Neuron (in vitro differentiated cells): Measurements from ENCODE around the gene DENND1A.

Source experiments
- H2AFZ ChIP-seq: one replicate; pipeline ENCODE4 v1.6.1; 2013; ENCODE audit warnings: low read depth, mild to moderate bottlenecking, inconsistent platforms, low read length, moderate library complexity
- H3K27me3 ChIP-seq: one replicate; pipeline ENCODE4 v1.6.1; 2013; ENCODE audit warnings: low read length; ENCODE audit not compliant: insufficient read depth
- H3K36me3 ChIP-seq: one replicate; pipeline ENCODE4 v1.6.1; 2013; ENCODE audit warnings: low read length; ENCODE audit not compliant: insufficient read depth
- H3K4me1 ChIP-seq: one replicate; pipeline ENCODE4 v1.6.1; 2013; ENCODE audit warnings: low read length; ENCODE audit not compliant: insufficient read depth
- H3K4me3 ChIP-seq: 2 replicates; pipeline ENCODE4 v1.5.1; 2013; ENCODE audit warnings: mild to moderate bottlenecking, low read length, moderate library complexity
- H3K9me3 ChIP-seq: one replicate; pipeline ENCODE4 v1.6.1; 2013; ENCODE audit warnings: low read length

Gene DENND1A

DNA sequence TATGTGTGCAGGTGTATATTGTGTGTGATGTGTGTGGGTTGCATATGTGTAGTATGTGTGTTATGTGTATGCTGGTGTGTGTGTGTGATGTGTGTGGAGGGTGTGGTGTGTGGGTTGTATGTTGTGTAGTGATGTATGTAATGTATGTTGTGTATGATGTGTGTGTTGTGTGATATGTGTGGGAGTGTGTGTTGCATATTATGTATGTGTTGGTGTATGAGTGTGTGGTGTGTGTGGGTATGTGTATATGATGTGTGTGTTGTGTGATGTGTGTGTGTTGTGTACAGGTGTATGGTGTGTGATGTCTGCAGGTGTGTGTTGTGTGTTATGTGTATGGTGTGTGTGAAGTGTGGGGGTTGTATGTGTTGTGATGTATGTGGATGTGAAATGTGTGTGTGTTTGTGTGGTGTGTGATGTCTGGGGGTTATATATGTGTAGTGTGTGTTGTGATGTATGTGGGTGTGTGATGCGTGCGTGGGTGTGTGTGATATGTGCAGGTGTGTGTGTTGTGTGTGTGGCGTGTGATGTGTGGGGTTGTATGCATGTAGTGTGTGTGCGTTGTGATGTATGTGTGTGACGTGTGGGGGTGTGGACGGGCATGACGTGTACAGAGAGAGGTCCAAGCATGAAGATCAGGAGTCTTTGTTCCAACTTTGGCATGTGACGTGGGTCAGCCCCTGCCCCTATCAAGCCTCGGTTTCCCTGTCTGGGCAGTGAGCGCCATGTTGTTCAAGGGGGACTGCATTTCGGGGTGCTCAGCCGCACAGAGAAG, 582.5 kb downstream of the DENND1A start:
- Histone ChIP-seq H3K27me3 (no peaks in the 10 kb centered on the region), H3K9me3 (no peaks in the 10 kb centered on the region), H3K36me3 (no peaks in the 10 kb centered on the region), H3K4me3 (no peak overlapping the region), H3K4me1 (peaks cover 10% of the 10 kb centered on the region), H2AFZ (no peak overlapping the region)

DNA sequence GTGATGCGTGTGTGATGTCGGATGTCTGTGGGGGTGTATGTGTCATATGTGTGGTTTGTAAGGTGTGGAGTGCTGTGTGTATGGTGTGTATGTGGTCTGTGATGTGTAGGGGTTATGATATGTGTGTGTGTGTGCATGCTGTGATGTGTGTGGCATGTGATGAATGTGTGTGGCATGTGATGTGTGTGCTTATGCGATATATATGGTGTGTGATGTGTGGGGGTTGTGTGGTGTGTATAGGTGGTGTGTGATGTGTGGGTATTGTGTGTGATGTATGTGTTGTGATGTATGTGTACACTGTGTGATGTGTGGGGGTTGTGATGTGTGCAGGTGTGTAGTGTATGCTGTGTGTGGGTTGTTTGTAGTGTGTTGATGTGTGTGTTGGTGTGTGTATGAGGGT, 583.1 kb downstream of the DENND1A start:
- H2AFZ ChIP-seq: no peak overlapping the region

DNA sequence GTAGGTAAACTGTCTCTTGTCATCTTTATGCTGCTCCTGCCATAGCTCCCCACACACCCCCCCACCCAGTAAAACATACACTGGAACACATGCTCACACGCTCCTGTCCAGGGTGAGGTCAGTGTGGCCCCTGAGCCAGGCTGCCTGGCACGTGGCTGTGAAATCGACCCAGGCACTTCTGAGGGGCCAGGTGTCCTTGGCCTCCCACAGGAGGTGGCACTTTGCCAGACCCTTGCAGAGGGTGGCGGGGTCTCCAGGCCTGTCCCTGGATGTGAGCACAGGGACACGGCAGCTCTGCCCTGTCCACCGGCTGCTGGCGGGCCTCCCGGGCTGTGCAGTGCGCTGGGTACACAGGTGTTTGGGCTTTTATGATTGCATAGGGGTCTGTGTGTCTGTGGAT, 583.9 kb downstream of the DENND1A start:
- Histone ChIP-seq H3K9me3 (no peaks in the 10 kb centered on the region), H2AFZ (no peak overlapping the region), H3K4me1 (peaks cover 10% of the 10 kb centered on the region), H3K4me3 (no peak overlapping the region), H3K36me3 (no peaks in the 10 kb centered on the region), H3K27me3 (no peaks in the 10 kb centered on the region)

More for the DNA sequence above, 583.1 kb downstream of the DENND1A start:
- Histone ChIP-seq H3K4me1 (peaks cover 10% of the 10 kb centered on the region), H3K9me3 (no peaks in the 10 kb centered on the region), H3K36me3 (no peaks in the 10 kb centered on the region), H3K4me3 (no peak overlapping the region), H3K27me3 (no peaks in the 10 kb centered on the region)

DNA sequence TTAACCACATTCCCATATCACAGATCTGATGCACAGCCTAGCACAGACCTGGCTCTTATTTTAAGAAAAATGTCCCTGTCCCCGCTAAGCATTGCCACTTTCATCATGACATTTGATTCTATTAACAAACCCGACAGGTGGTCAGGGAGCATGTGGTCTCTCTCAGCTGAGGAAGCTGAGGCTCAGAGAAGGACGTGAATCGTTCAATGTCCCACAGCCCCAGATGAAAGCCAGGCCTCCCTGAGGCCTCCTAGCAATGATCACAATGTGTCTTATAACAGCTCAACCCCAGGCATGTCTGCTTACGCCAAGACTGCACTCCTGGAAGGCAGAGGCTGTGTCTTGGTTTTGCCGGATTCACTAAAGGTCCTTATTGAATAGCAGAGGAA, 584.4 kb downstream of the DENND1A start:
- no peaks in the 10 kb centered on the region for H3K27me3 ChIP-seq
- H2AFZ ChIP-seq: no peak overlapping the region
- no peaks in the 10 kb centered on the region for H3K36me3 ChIP-seq
- H3K9me3 ChIP-seq: no peaks in the 10 kb centered on the region
- H3K4me1 ChIP-seq: peaks cover 10% of the 10 kb centered on the region
- no peak overlapping the region for H3K4me3 ChIP-seq

GRCh38 chr9:123344192-123344949, 585.6 kb downstream of the DENND1A start:
- Histone ChIP-seq H3K27me3 (no peaks in the 10 kb centered on the region), H3K4me3 (no peak overlapping the region), H3K36me3 (no peaks in the 10 kb centered on the region), H3K4me1 (peaks cover 13% of the 10 kb centered on the region), H2AFZ (no peak overlapping the region), H3K9me3 (no peaks in the 10 kb centered on the region)

- Histone ChIP-seq H3K4me1 (peaks cover 13% of the 10 kb centered on the region), H3K27me3 (no peaks in the 10 kb centered on the region), H3K36me3 (no peaks in the 10 kb centered on the region), H2AFZ (no peak overlapping the region), H3K9me3 (no peaks in the 10 kb centered on the region), H3K4me3 (no peak overlapping the region)
These were observed 586.3 kb downstream of the DENND1A start for GRCh38 chr9:123343443-123344191.

- Histone ChIP-seq H3K4me1 (peaks cover 13% of the 10 kb centered on the region), H3K4me3 (no peak overlapping the region), H3K36me3 (no peaks in the 10 kb centered on the region), H3K27me3 (no peaks in the 10 kb centered on the region), H2AFZ (no peak overlapping the region), H3K9me3 (no peaks in the 10 kb centered on the region)
These were observed 587.7 kb downstream of the DENND1A start for GRCh38 chr9:123342247-123342646.

DNA sequence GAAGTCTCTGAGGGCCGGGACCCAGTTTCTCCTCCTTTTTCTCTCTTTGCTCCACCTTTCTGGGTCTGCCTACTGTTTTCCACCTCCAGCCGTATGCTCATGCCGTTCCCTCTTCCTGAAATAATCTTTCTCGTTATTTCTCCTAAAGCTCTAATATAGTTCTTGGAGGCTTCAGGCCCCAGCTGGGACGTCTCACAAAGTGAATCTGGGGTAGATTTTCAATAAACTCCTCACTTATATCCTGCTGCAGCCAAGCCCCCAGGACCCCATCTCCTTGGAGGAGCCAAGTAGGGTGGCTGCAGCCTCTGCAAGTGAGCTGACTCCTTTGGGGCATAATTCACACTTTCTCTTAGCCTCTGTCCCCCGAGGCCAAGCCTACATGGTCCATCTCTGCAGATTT, 588.1 kb downstream of the DENND1A start:
- Histone ChIP-seq H3K36me3 (no peaks in the 10 kb centered on the region), H3K4me3 (no peak overlapping the region), H3K9me3 (no peaks in the 10 kb centered on the region), H2AFZ (no peak overlapping the region), H3K4me1 (peaks cover 13% of the 10 kb centered on the region), H3K27me3 (no peaks in the 10 kb centered on the region)

DNA sequence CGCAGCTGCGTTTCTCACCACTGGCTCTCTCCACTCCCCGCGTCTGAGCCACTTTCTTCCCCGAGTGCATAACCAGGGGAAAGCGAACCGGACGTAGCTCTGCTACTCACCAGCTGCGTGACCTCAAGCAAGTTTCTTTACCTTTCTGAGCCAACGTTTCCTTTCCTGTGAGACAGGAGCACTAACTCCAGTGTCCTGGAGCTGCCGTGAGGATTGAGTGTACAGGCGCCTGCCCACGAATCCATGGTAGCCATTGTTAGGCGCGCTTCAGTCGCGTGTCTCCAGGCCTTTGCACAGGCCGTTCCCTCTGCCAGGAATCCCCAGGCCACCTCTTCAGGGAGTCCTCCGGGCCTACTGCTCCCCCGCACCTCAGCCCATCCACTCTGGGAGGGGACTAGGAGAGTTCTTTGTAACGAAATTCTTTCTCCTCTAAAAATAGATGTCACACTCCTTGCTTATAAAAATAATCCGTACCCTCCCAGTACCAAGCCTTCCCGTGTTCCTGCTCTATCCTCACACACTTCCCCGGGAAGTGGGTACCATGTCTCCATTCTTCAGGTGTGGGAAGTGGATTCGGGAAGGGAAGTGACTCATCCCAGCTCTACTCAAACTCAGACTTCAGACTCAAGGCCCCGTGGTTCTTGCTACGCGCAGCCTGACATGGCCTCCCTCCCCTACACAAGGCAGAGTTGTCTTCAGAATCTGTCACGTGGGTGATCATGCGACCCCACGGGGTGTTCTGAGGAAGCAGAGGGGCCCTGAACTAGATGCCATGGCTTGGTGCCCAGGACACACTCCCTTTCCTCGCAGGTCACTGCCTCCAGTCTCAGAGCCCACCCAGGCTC, 590.0 kb downstream of the DENND1A start:
- no peaks in the 10 kb centered on the region for H3K9me3 ChIP-seq
- H3K4me1 ChIP-seq: peaks cover 21% of the 10 kb centered on the region
- no peak overlapping the region for H2AFZ ChIP-seq
- no peaks in the 10 kb centered on the region for H3K36me3 ChIP-seq
- no peak overlapping the region for H3K4me3 ChIP-seq
- H3K27me3 ChIP-seq: no peaks in the 10 kb centered on the region

DNA sequence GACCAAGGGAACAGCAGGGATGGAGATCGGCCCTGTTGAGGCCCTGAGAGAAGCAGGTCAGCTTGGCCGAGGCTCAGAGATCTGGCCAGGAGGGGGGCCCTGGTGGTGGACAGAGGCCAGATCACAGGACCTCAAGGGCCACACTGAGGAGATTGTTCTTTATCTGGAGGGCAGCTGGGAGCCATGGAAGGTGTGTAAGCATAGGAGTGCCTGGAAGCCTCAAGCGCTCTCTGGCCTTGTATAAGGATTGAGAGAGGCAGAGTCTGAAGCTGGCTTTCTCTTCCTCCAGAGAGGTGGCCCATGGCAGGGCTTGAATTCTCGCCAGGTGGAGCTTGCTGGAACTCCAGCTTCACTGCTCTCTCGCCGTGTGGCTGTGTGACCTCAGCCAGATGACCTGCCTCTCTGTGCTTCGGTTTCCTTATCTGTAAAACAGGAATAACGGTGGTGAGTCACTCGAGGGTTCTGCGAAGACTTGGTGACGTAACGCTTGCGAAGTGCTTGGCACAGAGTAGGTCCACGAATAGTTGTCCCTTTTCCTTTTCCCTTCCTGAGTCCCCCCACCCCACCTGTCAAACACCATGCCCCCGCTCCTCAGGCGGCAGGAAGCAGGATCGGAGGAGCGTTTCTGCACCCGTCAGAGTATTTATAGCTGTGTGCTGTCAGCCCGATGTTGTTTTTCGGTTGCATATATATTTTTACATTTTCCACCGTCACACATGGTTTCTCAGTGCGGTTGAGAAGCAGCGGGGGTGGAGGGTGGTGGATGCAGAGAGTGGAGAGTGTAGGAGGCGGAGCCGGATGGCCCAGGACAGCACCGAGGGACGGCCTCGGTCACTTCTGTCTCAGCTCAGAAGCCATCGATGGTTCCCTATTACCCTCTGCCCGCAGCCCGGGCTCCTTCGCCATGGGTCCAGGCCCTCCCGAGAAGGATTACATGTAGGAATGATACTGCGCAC, 590.9 kb downstream of the DENND1A start:
- H3K4me3 ChIP-seq: no peak overlapping the region
- H3K36me3 ChIP-seq: no peaks in the 10 kb centered on the region
- no peak overlapping the region for H2AFZ ChIP-seq
- no peaks in the 10 kb centered on the region for H3K9me3 ChIP-seq
- no peaks in the 10 kb centered on the region for H3K27me3 ChIP-seq
- H3K4me1 ChIP-seq: peaks cover 21% of the 10 kb centered on the region

- H3K4me1 ChIP-seq: peaks cover 24% of the 10 kb centered on the region
- H3K9me3 ChIP-seq: no peaks in the 10 kb centered on the region
- H2AFZ ChIP-seq: no peak overlapping the region
- no peaks in the 10 kb centered on the region for H3K27me3 ChIP-seq
- H3K36me3 ChIP-seq: no peaks in the 10 kb centered on the region
- no peak overlapping the region for H3K4me3 ChIP-seq
These were observed 592.0 kb downstream of the DENND1A start for GRCh38 chr9:123337971-123338370.

GRCh38 chr9:123336959-123337358, 593.0 kb downstream of the DENND1A start:
- no peaks in the 10 kb centered on the region for H3K27me3 ChIP-seq
- peaks cover 30% of the 10 kb centered on the region for H3K4me1 ChIP-seq
- no peak overlapping the region for H2AFZ ChIP-seq
- no peaks in the 10 kb centered on the region for H3K36me3 ChIP-seq
- H3K4me3 ChIP-seq: no peak overlapping the region
- no peaks in the 10 kb centered on the region for H3K9me3 ChIP-seq
